OCI-LY7 (cell line): Measurements from ENCODE around the gene FANCC. TPM values are rescaled to one million over a fixed set of nuclear protein-coding genes. Genes with fewer than 3 reads are reported as not detected.

Source experiments
- BruUV-seq: library from RNA; stranded (reverse); fragments of 400-500 nt; replicated peaks from 2 replicates; lab custom pipeline; 2021; lab: Mats Ljungman, UMichigan
- CTCF ChIA-PET: fragments of 300-600 bp; sonication (Branson Sonifier 250); formaldehyde crosslinking; loops from one replicate; lab custom pipeline; 2022; ENCODE audit warnings: antibody characterized with exemption; ENCODE audit not compliant: unreplicated experiment; lab: Charles Lee
- POLR2A ChIA-PET: fragments of 300-600 bp; sonication (Branson Sonifier 250); formaldehyde crosslinking; loops from one replicate; lab custom pipeline; 2022; ENCODE audit warnings: antibody characterized with exemption; lab: Charles Lee
- DNase-seq: peaks from one replicate; pipeline ENCODE4 v3.0.0-alpha.2; 2015; ENCODE audit warnings: low spot score
- H2AFZ ChIP-seq: fragments of 200-600 bp; sonication (generic), shearing (Covaris generic); 2 replicates; pipeline ENCODE4 v1.6.1; 2014; ENCODE audit warnings: mild to moderate bottlenecking, antibody characterized with exemption, low read length, moderate library complexity
- H3K27ac ChIP-seq: fragments of 200-600 bp; sonication (generic); 2 replicates; pipeline ENCODE4 v1.5.1; 2014; ENCODE audit warnings: mixed run types, low read depth, mild to moderate bottlenecking, moderate library complexity, low read length, inconsistent platforms; ENCODE audit not compliant: poor library complexity, severe bottlenecking
- H3K36me3 ChIP-seq: fragments of 200-600 bp; sonication (generic); 2 replicates; pipeline ENCODE4 v1.6.1; 2014; ENCODE audit warnings: mild to moderate bottlenecking, antibody characterized with exemption, low read length, moderate library complexity, mixed read lengths; ENCODE audit not compliant: insufficient read depth
- H3K4me1 ChIP-seq: fragments of 200-600 bp; sonication (generic); 2 replicates; pipeline ENCODE4 v1.5.1; 2014; ENCODE audit warnings: mild to moderate bottlenecking, low read length; ENCODE audit not compliant: insufficient read depth, poor library complexity, severe bottlenecking
- H3K4me2 ChIP-seq: fragments of 200-600 bp; sonication (generic); 2 replicates; pipeline ENCODE4 v1.6.1; 2014; ENCODE audit warnings: mild to moderate bottlenecking, low read length
- H3K4me3 ChIP-seq: fragments of 200-600 bp; sonication (generic); 2 replicates; pipeline ENCODE4 v1.5.1; 2014; ENCODE audit warnings: mild to moderate bottlenecking, low read depth, low read length; ENCODE audit not compliant: poor library complexity, severe bottlenecking
- H3K79me2 ChIP-seq: fragments of 200-600 bp; sonication (generic); 2 replicates; pipeline ENCODE4 v1.6.1; 2016; ENCODE audit warnings: low read depth, mild to moderate bottlenecking, low read length, moderate library complexity, mixed read lengths; ENCODE audit not compliant: insufficient read depth
- H3K9me2 ChIP-seq: fragments of 200-600 bp; sonication (generic); 2 replicates; pipeline ENCODE4 v1.6.1; 2016; ENCODE audit warnings: mild to moderate bottlenecking, low read length, mixed read lengths; ENCODE audit not compliant: insufficient read depth
- H3K9me3 ChIP-seq: fragments of 200-600 bp; sonication (generic); 2 replicates; pipeline ENCODE4 v1.6.1; 2014; ENCODE audit warnings: mild to moderate bottlenecking, mixed run types, low read length, mixed read lengths
- H4K20me1 ChIP-seq: fragments of 200-600 bp; sonication (generic); 2 replicates; pipeline ENCODE4 v1.6.1; 2014; ENCODE audit warnings: mild to moderate bottlenecking, antibody characterized with exemption, low read length, moderate library complexity, mixed read lengths; ENCODE audit not compliant: insufficient read depth
- CTCF ChIP-seq: fragments of 200-600 bp; sonication (generic); conservative IDR thresholded peaks from 2 replicates; pipeline ENCODE4 v1.5.1; 2014; ENCODE audit warnings: mild to moderate bottlenecking, antibody characterized with exemption, low read length, moderate library complexity, mixed read lengths
- EZH2phosphoT487 ChIP-seq: fragments of 200-600 bp; sonication (generic); IDR thresholded peaks from 2 replicates; pipeline ENCODE4 v1.6.1; 2018; ENCODE audit warnings: low read depth, borderline replicate concordance, mild to moderate bottlenecking, mixed run types, antibody characterized with exemption, low read length, moderate library complexity, mixed read lengths
- intact Hi-C: fragments of 100-400 bp; cut with micrococcal nuclease; formaldehyde crosslinking; loops from one replicate; pipeline ENCODE4 v1.10.0; 2022; ENCODE audit not compliant: unreplicated experiment
- total RNA-seq, 2 experiments: library from RNA; depleted of rRNA in 1 of 2; stranded (reverse); fragments of >200 nt in 1 of 2; shearing (Covaris generic) in 1 of 2; gene quantifications; 2 replicates each; pipeline ENCODE4 v1.2.3, GENCODE V29; 2014 to 2022

FANCC gene
- total RNA-seq, 2 experiments from 2014 or later, result 13.9 to 28.7 TPM

- Histone ChIP-seq H3K27ac (no peak overlapping the region), H3K4me1 (no peaks in the 10 kb centered on the region), H3K79me2 (no peaks in the 10 kb centered on the region), H3K4me3 (no peak overlapping the region), H3K9me2 (no peaks in the 10 kb centered on the region), H2AFZ (no peak overlapping the region), H4K20me1 (no peaks in the 10 kb centered on the region), H3K4me2 (no peak overlapping the region), H3K9me3 (no peaks in the 10 kb centered on the region), H3K36me3 (no peaks in the 10 kb centered on the region)
- no peak for TF ChIP-seq CTCF
- TF ChIP-seq EZH2phosphoT487, result no peak
- no TSS peak for BruUV-seq
- POLR2A ChIA-PET, result interaction anchor here (0.7 kb wide), 1 partner anchor 540 kb away, joined by 3 read pairs; no protein-coding TSS in a partner anchor
- no peak for DNase-seq
- intact Hi-C loops, result no loop called here
- CTCF ChIA-PET, result no interaction called here
These were observed 261.5 kb downstream of the FANCC start for GRCh38 chr9:95055851-95056551.

GRCh38 chr9:95055334-95055850 lies 262.1 kb downstream of the FANCC start:
- no peaks in the 10 kb centered on the region for H4K20me1 ChIP-seq
- BruUV-seq, result no TSS peak
- H3K79me2 ChIP-seq, result no peaks in the 10 kb centered on the region

More at GRCh38 chr9:95055334-95055850, 262.1 kb downstream of the FANCC start:
- Histone ChIP-seq H2AFZ (no peak overlapping the region), H3K4me3 (no peak overlapping the region), H3K27ac (no peak overlapping the region), H3K36me3 (no peaks in the 10 kb centered on the region), H3K9me2 (no peaks in the 10 kb centered on the region), H3K9me3 (no peaks in the 10 kb centered on the region), H3K4me1 (no peaks in the 10 kb centered on the region), H3K4me2 (no peak overlapping the region)
- TF ChIP-seq CTCF (no peak), EZH2phosphoT487 (no peak)
- no peak for DNase-seq
- POLR2A ChIA-PET, result no interaction called here
- intact Hi-C loops, result no loop called here
- CTCF ChIA-PET, result no interaction called here
